HepG2 (cell line): ENCODE measurements around the gene ST14. TPM values are rescaled to one million over a fixed set of nuclear protein-coding genes. Genes with fewer than 3 reads are reported as not detected.

Experiments used
- ARHGAP35 ChIP-seq: sonication (generic); formaldehyde crosslinking; IDR thresholded peaks from 2 replicates; pipeline ENCODE4 v1.9.0; 2022; ENCODE audit warnings: mild to moderate bottlenecking, inconsistent platforms, moderate library complexity, missing genetic modification reagents, borderline replicate concordance
- DNMT3B ChIP-seq: conservative IDR thresholded peaks from 2 replicates; pipeline ENCODE4 v1.6.1; 2016; ENCODE audit warnings: missing biosample characterization, control low read depth
- ERF ChIP-seq: IDR thresholded peaks from 2 replicates; pipeline ENCODE4 v1.6.1; 2018; ENCODE audit warnings: missing biosample characterization, missing genetic modification reagents
- GTF3A ChIP-seq: sonication (generic); formaldehyde crosslinking; conservative IDR thresholded peaks from 2 replicates; pipeline ENCODE4 v1.4.0; 2020; ENCODE audit warnings: mild to moderate bottlenecking, missing genetic modification reagents
- HIVEP1 ChIP-seq: sonication (generic); formaldehyde crosslinking; IDR thresholded peaks from 2 replicates; pipeline ENCODE4 v1.4.0; 2020; ENCODE audit warnings: mild to moderate bottlenecking, missing genetic modification reagents
- KDM6A ChIP-seq: IDR thresholded peaks from 2 replicates; pipeline ENCODE4 v1.6.1; 2016; ENCODE audit warnings: low read depth
- NR2C2 ChIP-seq: sonication (generic); formaldehyde crosslinking; IDR thresholded peaks from 2 replicates; pipeline ENCODE4 v1.4.0; 2020; ENCODE audit warnings: missing genetic modification reagents, mild to moderate bottlenecking, moderate library complexity, borderline replicate concordance
- SCMH1 ChIP-seq: sonication (generic); formaldehyde crosslinking; IDR thresholded peaks from 2 replicates; pipeline ENCODE4 v1.9.0; 2021; ENCODE audit warnings: missing genetic modification reagents, mild to moderate bottlenecking, borderline replicate concordance
- SMARCE1 ChIP-seq: fragments of 450-650 bp; IDR thresholded peaks from 2 replicates; pipeline ENCODE4 v1.6.1; 2017; ENCODE audit warnings: borderline replicate concordance
- SMYD3 ChIP-seq: sonication (generic); formaldehyde crosslinking; IDR thresholded peaks from 2 replicates; pipeline ENCODE4 v1.8.1; 2023; ENCODE audit warnings: mild to moderate bottlenecking, missing genetic modification reagents
- SP5 ChIP-seq: IDR thresholded peaks from 2 replicates; pipeline ENCODE4 v1.6.1; 2016; ENCODE audit warnings: low read depth, borderline replicate concordance
- SRSF9 ChIP-seq: fragments of 200-400 bp; formaldehyde crosslinking; IDR thresholded peaks from 2 replicates; pipeline ENCODE4 v1.6.1; 2018; ENCODE audit warnings: borderline replicate concordance, mild to moderate bottlenecking, low read depth, low read length; ENCODE audit not compliant: insufficient read depth, poor library complexity, severe bottlenecking
- SRY ChIP-seq: sonication (generic); formaldehyde crosslinking; IDR thresholded peaks from 2 replicates; pipeline ENCODE4 v1.8.0; 2022; ENCODE audit warnings: mild to moderate bottlenecking, missing genetic modification reagents
- STAT6 ChIP-seq: sonication (generic); formaldehyde crosslinking; IDR thresholded peaks from 2 replicates; pipeline ENCODE4 v1.4.0; 2020; ENCODE audit warnings: missing genetic modification reagents, mild to moderate bottlenecking, borderline replicate concordance
- TCF7 ChIP-seq: sonication (generic); IDR thresholded peaks from 2 replicates; pipeline ENCODE4 v1.6.1; 2016; ENCODE audit warnings: antibody characterized with exemption, low read depth
- ZBTB25 ChIP-seq: IDR thresholded peaks from 2 replicates; pipeline ENCODE4 v1.6.1; 2018; ENCODE audit warnings: missing genetic modification reagents
- ZC3H4 ChIP-seq: sonication (generic); formaldehyde crosslinking; IDR thresholded peaks from 2 replicates; pipeline ENCODE4 v1.4.0; 2020; ENCODE audit warnings: missing genetic modification reagents, borderline replicate concordance
- ZMAT3 ChIP-seq: sonication (generic); formaldehyde crosslinking; conservative IDR thresholded peaks from 2 replicates; pipeline ENCODE4 v1.7.0; 2021; ENCODE audit warnings: missing genetic modification reagents
- ZMYM3 ChIP-seq: sonication (generic); formaldehyde crosslinking; IDR thresholded peaks from 2 replicates; pipeline ENCODE4 v1.5.1; 2020; ENCODE audit warnings: mild to moderate bottlenecking, missing genetic modification reagents
- ZMYM4 ChIP-seq: sonication (generic); formaldehyde crosslinking; IDR thresholded peaks from 2 replicates; pipeline ENCODE4 v1.8.1; 2023; ENCODE audit warnings: mild to moderate bottlenecking, missing genetic modification reagents
- ZNF143 ChIP-seq: sonication (generic); formaldehyde crosslinking; IDR thresholded peaks from 2 replicates; pipeline ENCODE4 v1.4.0; 2020; ENCODE audit warnings: missing genetic modification reagents
- ZNF20 ChIP-seq: sonication (generic); formaldehyde crosslinking; IDR thresholded peaks from 2 replicates; pipeline ENCODE4 v1.4.0; 2020; ENCODE audit warnings: mild to moderate bottlenecking, moderate library complexity, missing genetic modification reagents
- ZNF230 ChIP-seq: sonication (generic); formaldehyde crosslinking; IDR thresholded peaks from 2 replicates; pipeline ENCODE4 v1.4.0; 2020; ENCODE audit warnings: mild to moderate bottlenecking, missing genetic modification reagents
- ZNF24 ChIP-seq: fragments of 450-650 bp; IDR thresholded peaks from 2 replicates; pipeline ENCODE4 v1.6.1; 2017; ENCODE audit warnings: antibody characterized with exemption, mild to moderate bottlenecking
- ZNF343 ChIP-seq: sonication (generic); formaldehyde crosslinking; IDR thresholded peaks from 2 replicates; pipeline ENCODE4 v1.4.0; 2020; ENCODE audit warnings: mild to moderate bottlenecking, missing genetic modification reagents
- ZNF660 ChIP-seq: sonication (generic); formaldehyde crosslinking; IDR thresholded peaks from 2 replicates; pipeline ENCODE4 v1.5.1; 2020; ENCODE audit warnings: mild to moderate bottlenecking, low read depth, missing genetic modification reagents, borderline replicate concordance
- polyA plus RNA-seq, 8 experiments: library from polyadenylated mRNA; depleted of rRNA in 3 of 8; stranded (reverse) in 7 of 8; unstranded in 1 of 8; fragments of >200 nt; fragmentation: Illumina TruSeq in 4 of 8; extraction: Trizol in 4 of 8; gene quantifications; 2 replicates each; pipeline versions ENCODE4 v1.2.1 to v1.2.3, GENCODE V29; 2011 to 2016; ENCODE audit warnings: low read depth in 4 of 8, missing spikeins in 1 of 8, mixed read lengths in 1 of 8; ENCODE audit not compliant: insufficient read depth in 1 of 8
- total RNA-seq, 5 experiments: library from RNA; depleted of rRNA; stranded (reverse); fragments of >200 nt; fragmentation: Illumina TruSeq; extraction: Trizol; gene quantifications; 2 replicates each; pipeline ENCODE4 v1.2.3, GENCODE V29; 2016; ENCODE audit warnings: low read depth in 1 of 5
- TF ChIP-seq, protein P1 (sequence below): sonication (generic); formaldehyde crosslinking; IDR thresholded peaks from 2 replicates; pipeline ENCODE4 v1.4.0; 2020; ENCODE audit warnings: missing genetic modification reagents, mild to moderate bottlenecking, borderline replicate concordance

The ST14 gene
- total and polyA plus RNA-seq, 2 of the 13 experiments (the other 11 are each of a cell fraction or from before 2014, with no cell fraction given) = 0.88 to 1.4 TPM

GRCh38 chr11:130145975-130146776 is 13.4 kb upstream of the ST14 start (continued):
- TF ChIP-seq SMARCE1 = no peak
- TF ChIP-seq ZMAT3 = no peak
- 0 out of 2 replicates have a peak, but pooled peaks have one; percentile 34 for TF ChIP-seq SRY (CRISPR knock-in tag)
- TF ChIP-seq ZNF343 (CRISPR knock-in tag) = no peak
- 0 out of 2 replicates have a peak, but pooled peaks have one; percentile 34 for TF ChIP-seq ZMYM4 (CRISPR knock-in tag)
- 0 out of 2 replicates have a peak, but pooled peaks have one; percentile 64 for TF ChIP-seq GTF3A (CRISPR knock-in tag)
- no peak for TF ChIP-seq SRSF9
- TF ChIP-seq ZNF230 (CRISPR knock-in tag) = no peak
- TF ChIP-seq DNMT3B = no peak
- no peak for TF ChIP-seq ZNF660 (CRISPR knock-in tag)
- peak; percentile 45; the same call in 1 of the 2 replicates for TF ChIP-seq SP5 (CRISPR knock-in tag)
- no peak for TF ChIP-seq STAT6
- TF ChIP-seq ERF (CRISPR knock-in tag) = no peak
- TF ChIP-seq SCMH1 (CRISPR knock-in tag) = no peak
- TF ChIP-seq ZNF20 (CRISPR knock-in tag) = no peak
- TF ChIP-seq TCF7 = no peak
- TF ChIP-seq HIVEP1 = no peak
- no peak for TF ChIP-seq ZNF24
- TF ChIP-seq ZMYM3 (CRISPR knock-in tag) = no peak
- no peak for TF ChIP-seq ZNF143
- TF ChIP-seq NR2C2 (CRISPR knock-in tag) = peak; percentile 52; the same call in 1 of the 2 replicates
- peak; percentile 53; the same call in 1 of the 2 replicates for TF ChIP-seq ARHGAP35 (CRISPR knock-in tag)
- TF ChIP-seq, protein P1, sequence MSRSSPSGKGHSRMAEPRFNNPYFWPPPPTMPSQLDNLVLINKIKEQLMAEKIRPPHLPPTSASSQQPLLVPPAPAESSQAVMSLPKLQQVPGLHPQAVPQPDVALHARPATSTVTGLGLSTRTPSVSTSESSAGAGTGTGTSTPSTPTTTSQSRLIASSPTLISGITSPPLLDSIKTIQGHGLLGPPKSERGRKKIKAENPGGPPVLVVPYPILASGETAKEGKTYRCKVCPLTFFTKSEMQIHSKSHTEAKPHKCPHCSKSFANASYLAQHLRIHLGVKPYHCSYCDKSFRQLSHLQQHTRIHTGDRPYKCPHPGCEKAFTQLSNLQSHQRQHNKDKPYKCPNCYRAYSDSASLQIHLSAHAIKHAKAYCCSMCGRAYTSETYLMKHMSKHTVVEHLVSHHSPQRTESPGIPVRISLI = no peak
- no peak for TF ChIP-seq KDM6A
- TF ChIP-seq ZC3H4 (CRISPR knock-in tag) = no peak
- no peak for TF ChIP-seq SMYD3 (CRISPR knock-in tag)
- TF ChIP-seq ZBTB25 = no peak
